Cardiac ventricle fibroblast (primary cell): ENCODE results near the gene JPH4. TPM values are rescaled to one million over a fixed set of nuclear protein-coding genes. Genes with fewer than 3 reads are reported as not detected.

Experiments used
- total RNA-seq: library from RNA; depleted of rRNA; stranded (reverse); fragments of >200 nt; gene quantifications from 2 replicates; pipeline ENCODE4 v1.2.3, GENCODE V29; 2015

JPH4 gene
- total RNA-seq: not detected in 2 replicates

DNA sequence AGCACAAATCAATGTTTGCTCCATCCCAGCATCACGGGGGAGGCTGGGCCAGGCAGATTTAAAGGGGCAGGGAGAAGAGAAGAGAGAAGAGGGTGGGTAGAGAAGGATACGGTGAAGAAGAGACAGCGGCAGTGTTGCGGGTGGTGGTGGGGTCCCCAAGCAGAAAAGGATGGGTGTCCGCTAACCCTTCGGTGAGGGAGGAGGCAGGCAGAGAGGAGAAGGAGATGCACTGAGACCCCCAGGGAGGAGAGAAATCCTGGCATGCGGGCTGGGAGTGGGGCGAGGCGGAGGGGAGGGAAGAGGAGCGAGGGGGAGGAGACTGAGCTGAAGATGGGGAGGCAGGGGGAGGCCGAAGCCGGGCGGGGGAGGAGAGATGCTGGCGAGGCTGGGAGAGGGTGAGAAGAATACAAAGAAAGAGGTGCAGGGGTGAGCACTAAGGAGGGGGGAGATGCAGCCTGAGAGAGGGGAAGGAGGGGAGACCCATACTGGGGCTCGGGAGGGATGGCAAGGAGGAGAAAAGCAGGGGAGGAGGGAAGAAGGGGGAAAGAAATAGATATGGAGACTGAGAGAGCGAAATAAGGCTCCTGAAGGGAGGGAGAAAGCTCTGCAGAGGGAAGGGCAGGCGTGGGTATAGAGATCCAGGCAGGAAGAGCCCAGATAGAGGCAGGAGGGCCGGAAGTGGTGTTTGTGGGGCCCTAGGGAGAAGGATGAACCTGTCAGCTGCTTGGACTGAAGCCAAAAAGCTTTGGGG lies at the start of gene JPH4:
TSS of gene JPH4 (minus strand) at position 231 of the 751 bp plus-strand sequence. CDS start 1,337 bp downstream, outside the sequence.

GRCh38 chr14:23567186-23568020 lies 11.2 kb downstream of the JPH4 start, which contains the start of gene AP1G2:
Gene AP1G2, minus strand, starts transcription at chr14:23567791. Its CDS starts 477 bp downstream, at chr14:23567314.

DNA sequence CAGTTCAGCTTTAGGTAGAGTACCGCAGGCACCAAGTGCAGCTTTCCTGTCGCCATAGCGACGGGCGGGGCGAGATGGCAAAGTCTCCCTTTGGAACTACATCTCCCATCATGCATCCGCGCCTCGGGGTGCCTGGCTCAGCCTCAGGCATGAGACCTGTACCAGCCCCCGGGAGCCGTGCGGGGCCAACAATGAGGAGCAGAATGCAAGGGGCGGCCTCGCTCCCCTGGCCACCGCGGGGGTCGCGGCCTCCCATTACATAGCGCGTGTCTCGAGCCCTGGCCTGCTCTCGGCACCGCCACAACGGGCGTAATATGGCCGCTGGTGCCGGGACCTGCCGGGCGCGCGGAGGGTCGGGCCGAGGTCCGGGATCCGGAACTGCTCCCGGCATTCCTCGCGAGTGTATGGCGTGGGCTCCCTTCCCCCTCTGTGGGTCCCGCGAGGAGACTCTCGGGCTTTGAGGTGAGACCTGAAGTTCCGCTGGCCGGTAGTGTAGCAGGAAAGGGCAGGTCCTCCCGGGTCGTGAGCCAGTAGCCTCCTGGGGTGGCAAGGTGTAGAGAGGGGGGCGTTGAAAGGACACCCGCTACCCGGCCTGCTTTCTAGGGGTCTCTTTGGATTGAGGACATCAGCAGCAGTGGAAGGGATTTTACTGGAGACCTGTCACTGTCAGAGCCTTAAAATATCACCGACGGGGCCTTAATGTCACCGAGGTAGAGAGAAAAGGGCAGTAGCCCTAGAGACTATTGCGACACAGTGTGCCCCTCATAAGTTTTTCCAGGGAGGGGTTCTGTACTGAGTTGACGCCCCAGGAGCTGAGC lies 22.5 kb downstream of the JPH4 start, which contains the start of gene THTPA:
TSS of gene THTPA (plus strand) at position 390 of the 818 bp plus-strand sequence. CDS start 487 bp downstream, outside the sequence.

GRCh38 chr14:23551266-23552028 lies 27.1 kb downstream of the JPH4 start, which contains the start of gene ZFHX2:
Gene ZFHX2, minus strand, starts transcription at chr14:23551765. Its CDS starts 16,440 bp downstream, at chr14:23535325.

Other genes with a start within 250 kb of the JPH4 start
- gene SLC22A17, start 225.9 kb downstream of the JPH4 start, total RNA-seq: 26.1 and 33.0 TPM in 2 replicates
- 6.7 and 8.9 TPM in 2 replicates for gene EFS, start 213.6 kb downstream of the JPH4 start, total RNA-seq
- gene IL25, start 206.0 kb downstream of the JPH4 start, total RNA-seq: not detected in 2 replicates
- gene CMTM5, start 201.7 kb downstream of the JPH4 start, total RNA-seq: not detected in 2 replicates
- gene MYH6, start 170.5 kb downstream of the JPH4 start, total RNA-seq: not detected in 2 replicates
- not detected in 2 replicates for gene MYH7, start 143.1 kb downstream of the JPH4 start, total RNA-seq
- gene NGDN, start 109.1 kb downstream of the JPH4 start, total RNA-seq: 18.8 and 30.0 TPM in 2 replicates
- gene ZFHX2, start 27.0 kb downstream of the JPH4 start, total RNA-seq: 0.44 TPM in 1 of 2 replicates, not detected in the other
- 12.8 and 18.7 TPM in 2 replicates for gene THTPA, start 22.5 kb downstream of the JPH4 start, total RNA-seq
- 10.6 and 22.3 TPM in 2 replicates for gene AP1G2, start 11.0 kb downstream of the JPH4 start, total RNA-seq
- 1.7 TPM in 1 of 2 replicates, not detected in the other for gene DHRS2, start 57.6 kb upstream of the JPH4 start, total RNA-seq